SKM-1 treated with dmso at 0.1 percent for 144 hours (cell line): ENCODE measurements around the gene KLHDC10.
"Not testable (repeated sequence)": the region's sequence is repeated elsewhere in the genome, so short reads cannot be mapped to it uniquely, and the experiment has no call there.

Experiments
- DNase-seq: peaks from one replicate; lab custom pipeline; 2025; ENCODE audit not compliant: unreplicated experiment; lab: John Stamatoyannopoulos, UW

Gene KLHDC10

GRCh38 chr7:130114776-130115175 is 44.4 kb downstream of the KLHDC10 start:
- no peak for DNase-seq

GRCh38 chr7:130118294-130118693 is 48.0 kb downstream of the KLHDC10 start:
- DNase-seq: no peak

- no peak for DNase-seq
Measured at GRCh38 chr7:130118801-130119200, 48.5 kb downstream of the KLHDC10 start.

GRCh38 chr7:130123501-130123900 is 53.2 kb downstream of the KLHDC10 start:
- no peak for DNase-seq

GRCh38 chr7:130124711-130125110 is 54.4 kb downstream of the KLHDC10 start:
- DNase-seq: no peak

- DNase-seq: not testable (repeated sequence)
Measured at GRCh38 chr7:130126840-130127239, 56.5 kb downstream of the KLHDC10 start.

- no peak for DNase-seq
Measured at GRCh38 chr7:130127404-130127803, 57.1 kb downstream of the KLHDC10 start.

GRCh38 chr7:130127821-130128317 is 57.5 kb downstream of the KLHDC10 start:
- no peak for DNase-seq

GRCh38 chr7:130129011-130129411 is 58.7 kb downstream of the KLHDC10 start:
- no peak for DNase-seq

- DNase-seq: no peak
Measured at GRCh38 chr7:130131191-130131834, 61.0 kb downstream of the KLHDC10 start.

GRCh38 chr7:130131964-130132875 is 61.9 kb downstream of the KLHDC10 start:
- no peak for DNase-seq

- DNase-seq: no peak
Measured at GRCh38 chr7:130133029-130133782, 62.9 kb downstream of the KLHDC10 start.

- no peak for DNase-seq
Measured at GRCh38 chr7:130134106-130134636, 63.8 kb downstream of the KLHDC10 start.

- no peak for DNase-seq
Measured at GRCh38 chr7:130134726-130135125, 64.4 kb downstream of the KLHDC10 start.

GRCh38 chr7:130135208-130136205 is 65.2 kb downstream of the KLHDC10 start:
- no peak for DNase-seq

GRCh38 chr7:130136579-130137167 is 66.3 kb downstream of the KLHDC10 start:
- no peak for DNase-seq

GRCh38 chr7:130137207-130137606 is 66.9 kb downstream of the KLHDC10 start:
- DNase-seq: no peak

- no peak for DNase-seq
Measured at GRCh38 chr7:130139193-130139960, 69.0 kb downstream of the KLHDC10 start.
